H1 (cell line): ENCODE data around the gene CD4. TPM values are rescaled to one million over a fixed set of nuclear protein-coding genes. Genes with fewer than 3 reads are reported as not detected.

Experiments
- ATF3 ChIP-seq: IDR thresholded peaks from 2 replicates; pipeline ENCODE4 v1.6.1; 2011; ENCODE audit warnings: low read depth, mild to moderate bottlenecking, low read length; ENCODE audit not compliant: insufficient read depth
- BRCA1 ChIP-seq: IDR thresholded peaks from 2 replicates; pipeline ENCODE4 v1.6.1; 2012; ENCODE audit warnings: low read depth, low read length, improper control_type of control experiment
- CBX8 ChIP-seq: fragments of 300-800, 300-1000 bp; sonication (generic); IDR thresholded peaks from 2 replicates; pipeline ENCODE4 v1.7.1; 2016; ENCODE audit warnings: low read depth, low read length, borderline replicate concordance
- CHD2 ChIP-seq: IDR thresholded peaks from 2 replicates; pipeline ENCODE4 v1.6.1; 2012; ENCODE audit warnings: low read length, improper control_type of control experiment
- CREB1 ChIP-seq: IDR thresholded peaks from 2 replicates; pipeline ENCODE4 v1.6.1; 2012; ENCODE audit warnings: inconsistent platforms
- EGR1 ChIP-seq: IDR thresholded peaks from 2 replicates; pipeline ENCODE4 v1.6.1; 2011; ENCODE audit warnings: low read depth, low read length, borderline replicate concordance
- EZH2 ChIP-seq: fragments of 200-600 bp; sonication (generic); IDR thresholded peaks from 2 replicates; pipeline ENCODE4 v1.7.1; 2012; ENCODE audit warnings: low read depth, mild to moderate bottlenecking, moderate library complexity, low read length, inconsistent platforms; ENCODE audit not compliant: severe bottlenecking
- GABPA ChIP-seq: IDR thresholded peaks from 2 replicates; pipeline ENCODE4 v1.6.1; 2011; ENCODE audit warnings: mild to moderate bottlenecking, low read length, moderate library complexity, borderline replicate concordance; ENCODE audit not compliant: insufficient read depth
- HDAC2 ChIP-seq, 2 experiments: fragments of 300-600 bp in 1 of 2; sonication (generic) in 1 of 2; IDR thresholded peaks; 2 replicates each; pipeline ENCODE4 v1.6.1; 2011 to 2012; ENCODE audit warnings: low read depth in 2 of 2, low read length in 2 of 2, mild to moderate bottlenecking in 2 of 2, moderate library complexity in 2 of 2, borderline replicate concordance in 1 of 2, inconsistent platforms in 1 of 2
- JUN ChIP-seq: IDR thresholded peaks from 2 replicates; pipeline ENCODE4 v1.6.1; 2011; ENCODE audit warnings: low read depth, mild to moderate bottlenecking, improper control_type of control experiment, low read length
- KDM1A ChIP-seq: fragments of 200-600, 300-600 bp; sonication (generic); IDR thresholded peaks from 2 replicates; pipeline ENCODE4 v1.7.1; 2016; ENCODE audit warnings: mild to moderate bottlenecking, low read length, borderline replicate concordance
- POLR2AphosphoS5 ChIP-seq: IDR thresholded peaks from 2 replicates; pipeline ENCODE4 v1.6.1; 2011; ENCODE audit warnings: low read depth, low read length
- POU5F1 ChIP-seq: IDR thresholded peaks from 2 replicates; pipeline ENCODE4 v1.6.1; 2011; ENCODE audit warnings: low read depth, mild to moderate bottlenecking, low read length, moderate library complexity
- RNF2 ChIP-seq: fragments of 200-900, 300-1000 bp; sonication (generic); IDR thresholded peaks from 2 replicates; pipeline ENCODE4 v1.7.1; 2016; ENCODE audit warnings: borderline replicate concordance, low read depth, mild to moderate bottlenecking, antibody characterized with exemption, low read length; ENCODE audit not compliant: poor library complexity, severe bottlenecking; ENCODE audit errors: missing control alignments
- SIN3A ChIP-seq, 2 experiments: IDR thresholded peaks in 1 of 2; conservative IDR thresholded peaks in 1 of 2; 2 replicates each; pipeline ENCODE4 v1.6.1; 2011 to 2012; ENCODE audit warnings: low read length in 2 of 2, improper control_type of control experiment in 1 of 2, low read depth in 1 of 2, mild to moderate bottlenecking in 1 of 2
- SP1 ChIP-seq: IDR thresholded peaks from 2 replicates; pipeline ENCODE4 v1.6.1; 2011; ENCODE audit warnings: low read depth, low read length
- SP2 ChIP-seq: IDR thresholded peaks from 2 replicates; pipeline ENCODE4 v1.6.1; 2012; ENCODE audit warnings: mild to moderate bottlenecking, low read length, inconsistent platforms
- SP4 ChIP-seq: IDR thresholded peaks from 2 replicates; pipeline ENCODE4 v1.6.1; 2012; ENCODE audit warnings: low read length, inconsistent platforms
- SRF ChIP-seq: IDR thresholded peaks from 2 replicates; pipeline ENCODE4 v1.6.1; 2011; ENCODE audit warnings: mild to moderate bottlenecking, low read depth, low read length, moderate library complexity
- SUZ12 ChIP-seq: fragments of 200-600 bp; sonication (generic); IDR thresholded peaks from 2 replicates; pipeline ENCODE4 v1.6.1; 2012; ENCODE audit warnings: mild to moderate bottlenecking, inconsistent platforms, low read length, moderate library complexity, mixed read lengths
- TBP ChIP-seq: IDR thresholded peaks from 2 replicates; pipeline ENCODE4 v1.6.1; 2011; ENCODE audit warnings: low read depth, low read length, improper control_type of control experiment
- TCF12 ChIP-seq: IDR thresholded peaks from 2 replicates; pipeline ENCODE4 v1.6.1; 2011; ENCODE audit warnings: low read depth, mild to moderate bottlenecking, low read length
- ZNF274 ChIP-seq: IDR thresholded peaks from 2 replicates; pipeline ENCODE4 v1.7.0; 2012; ENCODE audit warnings: low read length, borderline replicate concordance; ENCODE audit errors: extremely low read depth
- polyA plus RNA-seq, 7 experiments: library from polyadenylated mRNA; depleted of rRNA in 3 of 7; stranded (reverse) in 5 of 7; unstranded in 2 of 7; fragments of >200 nt in 5 of 7; fragments of 200-250 nt in 2 of 7; gene quantifications; 1 replicate in 5 of 7; 2 replicates in 1 of 7; 4 replicates in 1 of 7; pipeline versions ENCODE4 v1.2.1 to v1.2.3, GENCODE V29; 2011 to 2013; ENCODE audit warnings: missing spikeins in 2 of 7, mixed read lengths in 2 of 7
- total RNA-seq: library from RNA; stranded (reverse); fragmentation: NEBNext Ultra II Directional; extraction: Animal tissue kit (Norgen Biotek cat#: 25700); gene quantifications from 2 replicates; pipeline ENCODE4 v1.2.1, GENCODE V29; 2021
- TF ChIP-seq, protein P1 (sequence below): IDR thresholded peaks from 2 replicates; pipeline ENCODE4 v1.6.1; 2012; ENCODE audit warnings: inconsistent platforms

Gene CD4
- total and polyA plus RNA-seq, 2 of the 8 experiments (the other 6 are each of a cell fraction or from before 2014, with no cell fraction given) = 3.4 to 5.1 TPM

GRCh38 chr12:6828781-6829535 is 39.6 kb downstream of the CD4 start (continued):
- peak; percentile 35 for TF ChIP-seq RNF2
- TF ChIP-seq SRF = no peak
- TF ChIP-seq GABPA = no peak
- TF ChIP-seq TCF12 = no peak
- TF ChIP-seq SP2 = no peak
- peak; percentile 72 for TF ChIP-seq CREB1
- TF ChIP-seq CHD2 = no peak
- TF ChIP-seq EGR1 = peak; percentile 56; the same call in 1 of the 2 replicates
- no peak for TF ChIP-seq BRCA1
- no peak for TF ChIP-seq ATF3
- no peak for TF ChIP-seq HDAC2 (IDR thresholded peaks at IDR 0.05; ENCODE audit: borderline replicate concordance in 1 of 2, low read depth in 2 of 2, low read length in 2 of 2)
- TF ChIP-seq, protein P1, sequence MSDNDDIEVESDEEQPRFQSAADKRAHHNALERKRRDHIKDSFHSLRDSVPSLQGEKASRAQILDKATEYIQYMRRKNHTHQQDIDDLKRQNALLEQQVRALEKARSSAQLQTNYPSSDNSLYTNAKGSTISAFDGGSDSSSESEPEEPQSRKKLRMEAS = peak; percentile 62; the same call in 1 of the 2 replicates
- TF ChIP-seq SIN3A (conservative IDR thresholded peaks at IDR 0.05 in 1 of 2, IDR thresholded peaks at IDR 0.05 in 1 of 2; ENCODE audit: low read depth in 1 of 2, low read length in 2 of 2) = peak; percentile 48 to 89; a peak in 2 of 4 replicates
- peak; percentile 60; the same call in 1 of the 2 replicates for TF ChIP-seq SP1
- TF ChIP-seq ZNF274 = no peak
- TF ChIP-seq SUZ12 = no peak; the same call in 1 of the 2 replicates
- TF ChIP-seq POU5F1 = no peak
- TF ChIP-seq CBX8 = no peak
- 0 out of 2 replicates have a peak, but pooled peaks have one; percentile 18 for TF ChIP-seq SP4
- peak; percentile 66 for TF ChIP-seq POLR2AphosphoS5
- TF ChIP-seq EZH2 = no peak
- peak; percentile 62; the same call in 1 of the 2 replicates for TF ChIP-seq TBP
- TF ChIP-seq KDM1A = no peak
- no peak for TF ChIP-seq JUN
